NCI-H2029 treated with DMSO at 0.1 percent for 48 hours (cell line): Measurements from ENCODE around the gene CDK7.

Experiments used
- DNase-seq: peaks from one replicate; lab custom pipeline; 2025; lab: John Stamatoyannopoulos, UW

The CDK7 gene

GRCh38 chr5:69293882-69294281 lies 59.2 kb downstream of the CDK7 start:
- DNase-seq: no peak

- no peak for DNase-seq
These were observed 60.5 kb downstream of the CDK7 start for GRCh38 chr5:69295088-69295754.

DNA sequence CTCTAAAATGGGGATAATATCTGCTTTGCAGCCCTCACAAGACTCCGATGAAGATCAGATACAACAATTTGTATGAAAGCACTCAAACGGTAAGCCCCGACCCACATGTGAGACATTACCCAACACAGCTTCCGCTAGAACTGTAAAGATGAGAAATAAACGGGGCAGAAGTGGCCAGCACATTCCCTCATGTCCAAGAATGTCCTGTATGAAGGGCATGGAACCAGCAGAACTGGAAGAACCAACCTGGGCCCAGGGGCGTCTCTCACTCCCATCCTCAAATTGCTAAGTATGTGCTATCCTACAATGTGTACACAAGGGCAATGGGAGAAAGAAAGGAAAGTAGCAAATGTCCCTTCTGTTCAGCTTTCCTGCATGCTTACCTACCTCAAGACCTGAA lies 64.9 kb downstream of the CDK7 start:
- no peak for DNase-seq

GRCh38 chr5:69300537-69301203 lies 66.0 kb downstream of the CDK7 start:
- DNase-seq: no peak

DNA sequence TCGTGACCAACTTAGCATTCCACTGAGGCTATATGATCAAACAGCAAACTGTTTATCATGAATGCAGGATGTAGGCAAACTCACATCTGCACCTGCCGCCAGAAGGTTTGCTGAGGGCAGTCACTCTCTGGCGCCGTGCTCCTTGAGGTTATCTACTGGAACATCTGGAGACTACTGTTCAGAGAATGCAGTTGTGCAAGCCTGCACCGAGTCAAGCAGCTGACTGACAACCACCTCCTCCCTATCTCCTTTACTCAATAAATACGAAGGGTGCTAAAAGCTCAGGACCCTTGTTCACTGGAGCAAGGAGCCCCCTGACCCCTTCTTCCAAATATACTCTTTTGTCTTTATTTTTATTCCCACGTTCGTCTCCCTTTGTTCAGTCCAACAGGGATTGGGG lies 70.8 kb downstream of the CDK7 start:
- DNase-seq: no peak

DNA sequence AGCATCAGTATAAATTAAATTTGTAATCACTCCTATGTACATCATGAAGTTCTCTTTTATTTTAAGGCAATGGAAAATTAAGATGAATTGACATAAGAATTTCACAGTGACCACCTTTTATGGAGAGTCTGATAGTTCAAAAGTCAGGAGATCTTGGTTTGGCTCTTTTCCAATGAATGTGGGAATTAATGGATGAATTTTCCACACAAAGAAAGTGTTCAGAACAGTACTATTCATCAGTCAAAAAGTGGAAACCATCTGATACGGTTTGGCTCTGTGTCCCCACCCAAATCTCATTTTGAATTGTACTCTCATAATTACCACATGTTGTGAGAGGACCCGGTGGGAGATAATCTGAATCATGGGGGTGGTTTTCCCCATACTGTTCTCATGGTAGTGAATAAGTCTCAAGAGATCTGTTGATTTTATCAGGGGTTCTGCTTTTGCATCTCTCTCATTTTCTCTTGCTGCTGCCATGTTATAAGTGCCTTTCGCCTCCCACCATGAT lies 73.4 kb downstream of the CDK7 start:
- DNase-seq: no peak

GRCh38 chr5:69309380-69309779 lies 74.7 kb downstream of the CDK7 start:
- DNase-seq: no peak

- no peak for DNase-seq
These were observed 77.9 kb downstream of the CDK7 start for GRCh38 chr5:69312459-69313160.

- no peak for DNase-seq
These were observed 78.7 kb downstream of the CDK7 start for GRCh38 chr5:69313428-69313827.

- no peak for DNase-seq
These were observed 81.3 kb downstream of the CDK7 start for GRCh38 chr5:69315972-69316371.

GRCh38 chr5:69317391-69317790 lies 82.7 kb downstream of the CDK7 start:
- no peak for DNase-seq

DNA sequence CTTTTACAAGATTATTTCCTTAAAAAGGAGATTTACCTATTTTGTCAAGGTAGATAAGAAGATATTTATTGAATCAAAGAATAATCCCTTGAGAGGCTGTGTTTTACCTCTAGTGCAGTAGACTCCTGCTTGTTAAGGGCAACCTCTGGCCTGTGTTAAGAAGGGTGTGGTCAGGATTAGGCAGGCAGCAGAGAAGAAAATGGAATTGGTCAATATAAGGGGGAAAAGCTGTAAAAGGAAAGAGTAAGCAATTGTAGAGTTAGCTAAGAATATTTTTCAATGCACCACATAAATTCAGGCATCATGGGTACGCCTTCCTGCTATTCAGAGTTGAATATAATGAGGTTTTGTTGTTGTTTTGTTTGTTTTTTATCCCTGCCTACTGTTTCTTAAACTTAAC lies 91.7 kb downstream of the CDK7 start:
- DNase-seq: no peak
